ENCODE results near the gene MSX1. TPM values are rescaled to one million over a fixed set of nuclear protein-coding genes. Genes with fewer than 3 reads are reported as not detected.
A peak's percentile ranks its signal among the peaks of the same experiment; 100 is the strongest.

MSX1 gene
- total RNA-seq, 2 experiments from 2014 or later: not detected

- no peaks in the 10 kb centered on the region for H3K36me3 Mint-ChIP-seq (ENCODE audit: low read depth)
- POLR2A ChIA-PET: no interaction called here
Observed at GRCh38 chr4:4829837-4830236, 29.6 kb upstream of the MSX1 start.

GRCh38 chr4:4831266-4831665, 28.2 kb upstream of the MSX1 start:
- Mint-ChIP-seq H3K27ac (no peak overlapping the region), H3K27me3 (no peaks in the 10 kb centered on the region), H3K4me1 (no peaks in the 10 kb centered on the region), H3K4me3 (no peak overlapping the region), H3K9me3 (peaks cover 2% of the 10 kb centered on the region), H3K36me3 (ENCODE audit: low read depth) (no peaks in the 10 kb centered on the region)
- ChIA-PET POLR2A (no interaction called here), CTCF (no interaction called here)
- no peak for DNase-seq

More at GRCh38 chr4:4829837-4830236, 29.6 kb upstream of the MSX1 start:
- no peak for DNase-seq
- Mint-ChIP-seq H3K4me1 (no peaks in the 10 kb centered on the region), H3K27ac (no peak overlapping the region), H3K27me3 (no peaks in the 10 kb centered on the region), H3K9me3 (no peaks in the 10 kb centered on the region), H3K4me3 (no peak overlapping the region)
- CTCF ChIA-PET: interaction anchor here (0.6 kb wide), 1 partner anchor 578 kb away, joined by 3 read pairs; no protein-coding TSS in a partner anchor

- H3K4me3 Mint-ChIP-seq: no peak overlapping the region
- H3K27ac Mint-ChIP-seq: no peak overlapping the region
- ChIA-PET CTCF (no interaction called here), POLR2A (no interaction called here)
- DNase-seq: no peak
- no peaks in the 10 kb centered on the region for H3K4me1 Mint-ChIP-seq
- peaks cover 2% of the 10 kb centered on the region for H3K9me3 Mint-ChIP-seq
- no peaks in the 10 kb centered on the region for H3K36me3 Mint-ChIP-seq (ENCODE audit: low read depth)
- H3K27me3 Mint-ChIP-seq: no peaks in the 10 kb centered on the region
Observed at GRCh38 chr4:4831825-4832224, 27.6 kb upstream of the MSX1 start.

GRCh38 chr4:4836044-4836443, 23.4 kb upstream of the MSX1 start:
- Mint-ChIP-seq H3K36me3 (ENCODE audit: low read depth) (no peaks in the 10 kb centered on the region), H3K27me3 (peaks cover 5% of the 10 kb centered on the region), H3K27ac (no peak overlapping the region), H3K9me3 (peaks cover 2% of the 10 kb centered on the region), H3K4me1 (no peaks in the 10 kb centered on the region), H3K4me3 (no peak overlapping the region)
- CTCF ChIA-PET: no interaction called here
- no peak for DNase-seq
- POLR2A ChIA-PET: no interaction called here

- Mint-ChIP-seq H3K36me3 (ENCODE audit: low read depth) (no peaks in the 10 kb centered on the region), H3K9me3 (peaks cover 2% of the 10 kb centered on the region), H3K4me3 (no peak overlapping the region), H3K27me3 (peaks cover 5% of the 10 kb centered on the region), H3K4me1 (peaks cover 2% of the 10 kb centered on the region), H3K27ac (no peak overlapping the region)
- no peak for DNase-seq
- CTCF ChIA-PET: interaction anchor here (0.6 kb wide), 1 partner anchor 1060 kb away, joined by 3 read pairs; no protein-coding TSS in a partner anchor
- POLR2A ChIA-PET: no interaction called here
Observed at GRCh38 chr4:4837316-4837715, 22.1 kb upstream of the MSX1 start.

GRCh38 chr4:4838051-4838935, 21.2 kb upstream of the MSX1 start:
- peaks cover 2% of the 10 kb centered on the region for H3K9me3 Mint-ChIP-seq
- POLR2A ChIA-PET: no interaction called here
- no peak overlapping the region for H3K4me3 Mint-ChIP-seq
- peaks cover 5% of the 10 kb centered on the region for H3K27me3 Mint-ChIP-seq
- H3K36me3 Mint-ChIP-seq (ENCODE audit: low read depth): no peaks in the 10 kb centered on the region
- no peak overlapping the region for H3K27ac Mint-ChIP-seq
- DNase-seq: no peak
- peaks cover 10% of the 10 kb centered on the region for H3K4me1 Mint-ChIP-seq
- CTCF ChIA-PET: no interaction called here

- H3K4me3 Mint-ChIP-seq: no peak overlapping the region
- POLR2A ChIA-PET: no interaction called here
- peaks cover 2% of the 10 kb centered on the region for H3K9me3 Mint-ChIP-seq
- peaks cover 11% of the 10 kb centered on the region for H3K4me1 Mint-ChIP-seq
- no peaks in the 10 kb centered on the region for H3K36me3 Mint-ChIP-seq (ENCODE audit: low read depth)
- no peak overlapping the region for H3K27ac Mint-ChIP-seq
- peaks cover 5% of the 10 kb centered on the region for H3K27me3 Mint-ChIP-seq
- no peak for DNase-seq
- CTCF ChIA-PET: no interaction called here
Observed at GRCh38 chr4:4838936-4839810, 20.3 kb upstream of the MSX1 start.

- ChIA-PET POLR2A (no interaction called here), CTCF (no interaction called here)
- Mint-ChIP-seq H3K36me3 (ENCODE audit: low read depth) (no peaks in the 10 kb centered on the region), H3K27ac (no peak overlapping the region), H3K27me3 (peaks cover 7% of the 10 kb centered on the region), H3K9me3 (peaks cover under 1% of the 10 kb centered on the region), H3K4me3 (no peak overlapping the region), H3K4me1 (peaks cover 11% of the 10 kb centered on the region)
- no peak for DNase-seq
Observed at GRCh38 chr4:4840351-4840750, 19.1 kb upstream of the MSX1 start.

- DNase-seq: no peak
- no peak overlapping the region for H3K4me3 Mint-ChIP-seq
- H3K36me3 Mint-ChIP-seq (ENCODE audit: low read depth): no peaks in the 10 kb centered on the region
- H3K27me3 Mint-ChIP-seq: peaks cover 7% of the 10 kb centered on the region
- POLR2A ChIA-PET: interaction anchor here (0.7 kb wide), 1 partner anchor 255 kb away, joined by 3 read pairs; no protein-coding TSS in a partner anchor
- H3K27ac Mint-ChIP-seq: no peak overlapping the region
- H3K9me3 Mint-ChIP-seq: no peaks in the 10 kb centered on the region
- CTCF ChIA-PET: no interaction called here
- H3K4me1 Mint-ChIP-seq: peaks cover 11% of the 10 kb centered on the region
Observed at GRCh38 chr4:4841156-4841555, 18.3 kb upstream of the MSX1 start.

GRCh38 chr4:4842476-4843441, 16.7 kb upstream of the MSX1 start:
- Mint-ChIP-seq H3K4me3 (no peak overlapping the region), H3K27me3 (peaks cover 2% of the 10 kb centered on the region), H3K9me3 (no peaks in the 10 kb centered on the region), H3K27ac (peak overlapping the region; percentile 52), H3K36me3 (ENCODE audit: low read depth) (no peaks in the 10 kb centered on the region), H3K4me1 (peaks cover 11% of the 10 kb centered on the region)
- DNase-seq: no peak
- ChIA-PET CTCF (no interaction called here), POLR2A (no interaction called here)

- Mint-ChIP-seq H3K9me3 (no peaks in the 10 kb centered on the region), H3K27me3 (peaks cover 2% of the 10 kb centered on the region), H3K27ac (no peak overlapping the region), H3K4me1 (peaks cover 11% of the 10 kb centered on the region), H3K4me3 (no peak overlapping the region), H3K36me3 (ENCODE audit: low read depth) (no peaks in the 10 kb centered on the region)
- POLR2A ChIA-PET: interaction anchor here (1.4 kb wide), 1 partner anchor 9 kb away, joined by 3 read pairs; no protein-coding TSS in a partner anchor
- CTCF ChIA-PET: no interaction called here
- DNase-seq: no peak
Observed at GRCh38 chr4:4843635-4844291, 15.7 kb upstream of the MSX1 start.

GRCh38 chr4:4845027-4845426, 14.4 kb upstream of the MSX1 start:
- Mint-ChIP-seq H3K4me3 (no peak overlapping the region), H3K4me1 (peaks cover 11% of the 10 kb centered on the region), H3K36me3 (ENCODE audit: low read depth) (no peaks in the 10 kb centered on the region), H3K9me3 (no peaks in the 10 kb centered on the region), H3K27me3 (peaks cover 2% of the 10 kb centered on the region), H3K27ac (no peak overlapping the region)
- no peak for DNase-seq
- ChIA-PET POLR2A (no interaction called here), CTCF (no interaction called here)
